Measurements from ENCODE around the gene OSTF1. TPM values are rescaled to one million over a fixed set of nuclear protein-coding genes. Genes with fewer than 3 reads are reported as not detected.

Gene OSTF1
- total and polyA plus RNA-seq, 10 of the 15 experiments (the other 5 are each of a cell fraction or from before 2014, with no cell fraction given), result 36.2 to 82.4 (median 46.9) TPM

GRCh38 chr9:75089373-75089766 is 1.1 kb downstream of the OSTF1 start:
- ChIA-PET RAD21 (ENCODE audit: unreplicated experiment) (interaction anchor here (1.2 to 3.3 kb wide), 2 partner anchors 58 to 62 kb away, joined by 3 to 14 read pairs; partner anchors contain the start of gene CARNMT1), POLR2A (interaction anchor here (0.6 to 3.1 kb wide), 5 partner anchors 11 to 137 kb away, joined by 3 to 31 read pairs (median 5); partner anchors contain the start of genes C9orf40 and CARNMT1), CTCF (interaction anchor here (0.6 to 4.4 kb wide), 4 partner anchors 12 to 137 kb away, joined by 3 to 16 read pairs (median 4); partner anchors contain the start of gene C9orf40), SMC1A (ENCODE audit: uncharacterized antibody, unreplicated experiment) (interaction anchor here (1.2 to 11.0 kb wide), 4 partner anchors 44 to 317 kb away, joined by 4 to 74 read pairs (median 5); partner anchors contain the start of gene CARNMT1)
- Histone ChIP-seq H3K79me2 (ENCODE audit: control insufficient read depth, insufficient read depth, low read length) (peaks cover 51% of the 10 kb centered on the region), H3K9me3 (replicated peaks; ENCODE audit: control insufficient read depth, insufficient read depth, low read length) (no peaks in the 10 kb centered on the region), H3K27ac (ENCODE audit: control insufficient read depth, insufficient read depth) (peak overlapping the region; percentile 66), H3K27me3 (replicated peaks in 1 of 2; ENCODE audit: control insufficient read depth in 2 of 2, insufficient read depth in 2 of 2, low read length in 1 of 2) (no peaks in the 10 kb centered on the region), H3K4me2 (ENCODE audit: control insufficient read depth, insufficient read depth) (peak overlapping the region; percentile 94), H3K9ac (ENCODE audit: control insufficient read depth, insufficient read depth, low read length) (peak overlapping the region; percentile 64), H2AFZ (ENCODE audit: control insufficient read depth, low read depth, low read length) (peak overlapping the region; percentile 47), H3K4me1 (ENCODE audit: control insufficient read depth, insufficient read depth, low read length) (peaks cover 13% of the 10 kb centered on the region; the same call in 1 of the 2 replicates), H3K4me3 (peak overlapping the region; percentile 93), H4K20me1 (ENCODE audit: control insufficient read depth, insufficient read depth) (no peaks in the 10 kb centered on the region), H3K36me3 (ENCODE audit: control insufficient read depth in 2 of 2, insufficient read depth in 2 of 2, low read length in 1 of 2) (no peaks in the 10 kb centered on the region)
- no peak for DNase-seq (ENCODE audit: low read depth, low spot score)
- TSS peak; percentile 60 for BruUV-seq (replicated peaks)
- no peak for FAIRE-seq
- intact Hi-C loops (cut with micrococcal nuclease; ENCODE audit: unreplicated experiment) (loop anchor here (1.0 kb wide), 1 partner anchor 61 kb away; the partner anchor contains the start of gene CARNMT1), in situ Hi-C loops (cut with MboI) (loop anchor here (5.0 kb wide), 1 partner anchor 137 kb away; the partner anchor contains the start of gene C9orf40)
- whole genome bisulfite sequencing (ENCODE audit: insufficient coverage, insufficient replicate concordance, low lambda C conversion rate, missing lambda C conversion rate), result 3% methylated on average over 11 of the region's 11 CpGs
- no peak for ATAC-seq
- TF ChIP-seq IKZF2 (IDR thresholded peaks at IDR 0.05), result 0 out of 4 replicates have a peak, but pooled peaks of 1 of the 2 experiments have one; percentile 6
- 0 out of 4 replicates have a peak, but pooled peaks of 1 of the 2 experiments have one; percentile 13 for TF ChIP-seq EP300 (IDR thresholded peaks at IDR 0.05; ENCODE audit: borderline replicate concordance in 1 of 2, control insufficient read depth in 1 of 2, low read depth in 2 of 2, low read length in 2 of 2)
- TF ChIP-seq PBX3 (IDR thresholded peaks at IDR 0.05; ENCODE audit: insufficient replicate concordance, low read depth, low read length), result no peak
- 0 out of 2 replicates have a peak, but pooled peaks have one; percentile 22 for TF ChIP-seq SMARCA5 (IDR thresholded peaks at IDR 0.05)
- TF ChIP-seq ZNF592 (IDR thresholded peaks at IDR 0.05), result no peak
- peak; percentile 28; the same call in 1 of the 2 replicates for TF ChIP-seq JUNB (IDR thresholded peaks at IDR 0.05)
- peak; percentile 7 for TF ChIP-seq MEF2B (IDR thresholded peaks at IDR 0.05; ENCODE audit: partially characterized antibody, poor library complexity, severe bottlenecking)
- peak; percentile 81 for TF ChIP-seq MTA2 (IDR thresholded peaks at IDR 0.05; ENCODE audit: low read depth)
- TF ChIP-seq DPF2 (IDR thresholded peaks at IDR 0.05), result 0 out of 2 replicates have a peak, but pooled peaks have one; percentile 6
- 0 out of 2 replicates have a peak, but pooled peaks have one; percentile 1 for TF ChIP-seq SPI1 (IDR thresholded peaks at IDR 0.05; ENCODE audit: borderline replicate concordance, insufficient read depth, low read depth, low read length)

Measured in GM12878 (cell line).